ENCODE results near the gene DECR2.
"Not testable (repeated sequence)": the region's sequence is repeated elsewhere in the genome, so short reads cannot be mapped to it uniquely, and the experiment has no call there.

The DECR2 gene

DNA sequence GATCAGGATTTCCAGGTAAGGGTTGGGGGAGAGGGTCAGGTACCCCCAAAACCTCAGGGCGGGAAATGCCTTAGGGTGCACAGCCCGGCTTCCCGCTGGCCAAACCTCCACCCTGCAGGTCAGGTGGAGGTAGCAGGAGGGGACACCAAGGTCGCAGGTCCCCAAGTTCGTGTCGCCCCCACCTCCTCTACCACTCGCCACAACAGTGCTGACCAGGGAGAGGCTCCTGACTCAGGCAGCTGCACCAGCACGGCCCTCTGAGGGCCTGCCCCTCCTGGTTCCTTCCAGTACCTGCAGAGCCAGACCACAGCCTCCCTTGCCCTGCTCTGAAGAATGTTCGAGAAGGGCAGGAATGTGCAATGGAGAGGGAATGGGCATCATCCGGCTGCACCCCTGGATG is 35.2 kb upstream of the DECR2 start:
- in situ Hi-C loops (cut with HindIII; ENCODE audit: low sequenced_read_pairs) = no loop called here

DNA sequence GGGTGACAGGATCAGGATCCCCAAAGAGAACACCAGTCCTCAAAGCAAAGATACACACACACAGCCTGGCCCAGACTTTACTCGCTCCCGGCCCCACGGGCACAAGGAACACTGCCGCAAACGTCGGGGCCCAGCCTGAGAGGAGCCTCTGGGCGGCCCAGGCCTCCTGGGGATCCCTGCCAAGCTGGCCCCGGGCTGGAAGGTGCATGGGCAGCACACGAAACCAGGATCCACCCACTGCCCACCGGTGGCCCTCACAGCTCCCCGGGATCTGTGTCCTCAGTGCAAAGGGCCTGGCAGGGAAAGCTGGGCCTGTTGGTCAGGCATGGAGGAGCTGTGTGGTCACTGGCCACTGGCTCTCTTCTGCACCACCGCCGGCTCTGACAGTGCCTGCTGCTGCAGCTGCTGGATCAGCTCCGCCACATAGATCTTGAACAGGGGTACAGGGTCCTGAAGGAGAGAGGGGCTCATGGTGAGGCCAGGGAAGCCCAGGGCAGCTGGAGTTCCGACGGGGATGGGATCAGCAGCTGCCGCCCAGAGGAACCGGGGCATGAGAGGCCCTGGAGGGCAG is 34.3 kb upstream of the DECR2 start:
- in situ Hi-C loops (cut with HindIII; ENCODE audit: low sequenced_read_pairs) = no loop called here

DNA sequence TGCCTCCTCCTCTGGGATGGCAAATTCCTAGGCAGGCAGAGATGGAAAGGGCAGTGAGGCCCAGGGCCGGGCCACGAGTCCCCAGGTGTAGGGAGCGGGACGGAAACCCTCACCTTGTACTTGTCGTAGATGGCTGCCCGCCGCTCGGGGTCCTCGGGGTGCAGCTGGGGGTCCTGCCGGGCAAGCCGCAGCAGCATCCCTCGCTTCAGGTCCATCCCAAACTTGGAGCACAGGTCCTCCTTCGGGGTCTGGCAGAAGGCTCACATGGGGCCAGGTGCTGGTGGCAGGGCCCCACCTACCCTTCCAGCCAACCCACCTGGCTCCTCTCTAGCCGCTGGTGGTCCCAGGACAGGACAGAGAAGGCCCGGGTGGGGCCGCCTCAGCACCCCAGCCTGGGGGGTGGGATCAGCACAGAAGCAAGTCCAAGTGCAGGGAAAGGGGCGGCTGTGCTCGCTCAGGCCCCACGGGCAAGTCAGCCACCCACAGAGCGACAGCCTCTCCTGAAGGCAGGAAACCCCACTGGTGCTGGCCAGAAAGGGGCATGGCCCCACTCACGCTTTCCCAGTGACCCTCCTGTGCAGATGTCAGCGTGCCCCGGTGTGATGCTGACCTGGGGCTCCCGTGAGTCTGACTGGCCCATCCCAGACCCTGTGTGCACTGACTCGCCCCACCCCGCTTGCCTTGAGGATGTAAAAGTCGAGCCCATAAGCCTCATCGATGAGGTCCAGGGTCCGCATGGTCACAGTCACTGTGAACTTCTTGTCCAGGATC is 33.1 kb upstream of the DECR2 start:
- in situ Hi-C loops (cut with HindIII; ENCODE audit: low sequenced_read_pairs) = no loop called here

DNA sequence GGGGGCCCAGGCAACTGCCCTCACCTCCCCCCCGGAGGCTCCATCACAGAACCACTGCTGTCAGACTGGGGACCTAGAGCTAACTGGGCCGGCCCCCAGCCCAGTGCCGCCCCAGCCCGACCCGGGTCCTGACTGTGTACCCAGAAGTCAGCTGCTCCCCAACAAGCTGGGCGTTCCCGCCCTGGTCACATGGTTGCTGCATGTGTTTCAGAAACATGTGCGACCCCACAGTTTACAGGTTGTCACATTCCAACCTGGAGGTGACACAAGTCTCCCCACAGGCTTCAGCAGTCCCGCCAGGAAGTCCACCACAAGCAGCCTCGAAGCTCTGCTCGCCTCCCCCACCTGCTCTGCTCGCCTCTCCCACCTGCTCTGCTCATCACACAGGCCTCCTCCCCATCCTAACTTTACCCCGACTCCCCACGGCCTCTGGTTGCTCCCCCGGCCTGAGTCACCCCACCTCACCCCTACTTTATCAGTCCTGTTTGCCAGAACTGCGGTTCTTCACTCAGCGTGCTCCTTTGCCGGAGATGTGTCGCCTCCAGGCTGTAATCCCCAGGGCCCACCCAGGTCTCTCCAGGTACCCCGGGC is 32.3 kb upstream of the DECR2 start:
- in situ Hi-C loops (cut with HindIII; ENCODE audit: low sequenced_read_pairs) = no loop called here

DNA sequence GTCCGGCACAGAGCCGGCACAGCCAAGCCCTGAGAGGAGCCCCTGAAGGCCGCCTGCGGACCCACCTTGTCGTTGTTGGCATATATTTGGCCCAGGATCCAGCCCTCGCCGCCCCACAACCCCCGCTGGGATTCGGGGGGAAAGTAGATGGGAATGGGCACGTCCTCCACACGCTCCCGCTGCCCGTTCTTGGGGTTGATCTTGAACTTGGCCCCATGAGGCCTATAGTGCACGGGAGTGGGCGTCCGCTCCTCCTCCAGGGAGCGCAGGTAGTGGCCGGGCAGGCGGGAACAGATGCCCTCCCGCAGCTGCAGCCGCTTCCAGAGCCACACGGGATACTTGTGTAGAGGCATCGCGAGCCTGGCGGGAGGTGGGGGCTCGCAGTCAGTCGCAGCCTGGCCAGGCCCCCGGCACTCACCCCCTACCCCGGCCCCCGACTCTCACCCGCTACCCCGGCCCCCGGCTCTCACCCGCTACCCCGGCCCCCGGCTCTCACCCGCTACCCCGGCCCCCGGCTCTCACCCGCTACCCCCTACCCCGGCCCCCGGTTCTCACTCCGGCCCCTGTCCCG is 31.7 kb upstream of the DECR2 start:
- in situ Hi-C loops (cut with HindIII; ENCODE audit: low sequenced_read_pairs) = no loop called here

DNA sequence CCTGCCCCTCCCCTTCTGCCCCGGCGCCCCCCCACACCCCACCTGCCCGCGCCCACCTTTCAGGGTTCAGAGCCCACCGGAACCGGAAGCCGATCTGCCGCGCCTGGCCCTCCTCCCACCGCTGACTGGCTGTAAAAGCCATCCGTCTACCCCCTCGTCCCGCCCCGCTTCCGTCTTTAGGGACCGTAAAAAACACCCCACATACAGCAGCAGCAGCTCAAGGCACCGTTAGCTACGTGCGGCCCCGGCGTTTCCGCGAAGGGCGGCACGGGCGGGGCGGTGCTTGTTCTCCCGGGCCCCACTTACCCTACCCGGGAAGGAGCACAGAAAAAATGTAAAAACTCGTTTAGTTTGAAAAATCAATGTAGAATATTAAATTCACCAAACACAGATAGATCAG is 31.2 kb upstream of the DECR2 start, which contains the start of gene MRPL28:
Gene MRPL28, minus strand, starts transcription at position 96 of the 400 bp plus-strand sequence. CDS start 320 bp downstream, outside the sequence.
- in situ Hi-C loops (cut with HindIII; ENCODE audit: low sequenced_read_pairs) = no loop called here

DNA sequence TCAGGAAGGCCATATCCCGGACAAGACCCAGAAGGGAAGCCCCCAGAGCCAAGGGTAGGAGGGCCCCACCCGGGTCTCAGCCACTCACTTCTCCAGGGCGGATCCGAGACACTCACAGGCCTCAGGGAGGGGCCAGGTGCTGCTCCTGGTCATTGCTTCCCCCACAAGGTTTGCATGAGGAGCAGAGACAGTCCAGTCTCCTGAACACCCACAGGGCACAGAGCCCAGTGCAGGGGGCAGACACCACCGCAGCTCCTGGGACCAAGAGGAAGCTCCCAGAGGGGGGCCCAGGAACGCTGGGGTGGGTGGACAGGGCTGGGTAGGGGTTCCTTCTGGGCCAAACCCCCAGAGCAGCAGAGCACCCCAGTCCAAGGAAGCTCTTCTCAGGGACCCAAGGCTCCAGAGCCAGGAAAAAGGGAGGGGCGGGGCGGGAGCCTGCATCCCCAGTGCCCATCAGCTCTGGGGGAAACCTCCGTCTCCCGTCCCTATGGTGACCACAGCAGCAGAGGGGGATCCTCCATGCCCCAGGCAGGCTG is 30.6 kb upstream of the DECR2 start:
- in situ Hi-C loops (cut with HindIII; ENCODE audit: low sequenced_read_pairs) = no loop called here

DNA sequence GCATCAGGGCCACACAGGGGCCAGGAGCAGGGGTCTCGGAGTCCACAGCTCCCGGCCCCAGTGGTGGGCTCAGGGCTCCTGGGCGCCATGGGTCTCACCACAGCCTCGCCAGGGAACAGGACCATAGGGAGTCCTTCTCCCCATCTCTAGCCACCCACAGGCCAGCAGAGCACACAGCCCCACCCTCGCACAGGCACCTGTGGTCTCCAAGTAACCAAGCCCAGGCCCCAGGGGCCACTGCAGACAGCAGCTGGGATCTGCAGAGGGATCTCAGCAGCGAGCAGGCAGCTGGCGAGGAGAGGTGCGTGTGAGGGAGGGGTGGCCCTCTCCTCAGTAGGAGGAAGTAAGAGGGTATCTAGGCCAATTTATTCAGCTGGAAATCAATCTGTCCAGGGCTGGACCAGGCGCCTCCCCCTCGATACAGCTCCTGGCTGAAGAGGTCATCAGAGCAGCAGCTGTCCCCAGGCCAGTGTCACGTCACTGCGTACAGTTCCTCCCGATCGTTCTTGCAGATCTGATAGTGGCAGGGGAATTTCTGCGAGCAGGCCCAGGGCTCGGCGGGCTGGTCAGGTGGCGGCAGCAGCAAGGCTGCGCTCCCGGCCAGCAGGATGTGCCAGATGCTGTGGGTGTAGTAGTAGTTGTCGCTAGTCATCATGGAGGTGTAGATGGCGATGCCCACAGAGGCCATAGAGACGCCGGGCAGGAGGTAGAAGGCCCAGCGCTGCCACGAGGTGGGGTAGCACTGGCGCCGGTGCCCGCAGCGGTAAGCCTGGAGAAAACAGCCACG is 30.0 kb upstream of the DECR2 start:
- in situ Hi-C loops (cut with HindIII; ENCODE audit: low sequenced_read_pairs) = no loop called here

DNA sequence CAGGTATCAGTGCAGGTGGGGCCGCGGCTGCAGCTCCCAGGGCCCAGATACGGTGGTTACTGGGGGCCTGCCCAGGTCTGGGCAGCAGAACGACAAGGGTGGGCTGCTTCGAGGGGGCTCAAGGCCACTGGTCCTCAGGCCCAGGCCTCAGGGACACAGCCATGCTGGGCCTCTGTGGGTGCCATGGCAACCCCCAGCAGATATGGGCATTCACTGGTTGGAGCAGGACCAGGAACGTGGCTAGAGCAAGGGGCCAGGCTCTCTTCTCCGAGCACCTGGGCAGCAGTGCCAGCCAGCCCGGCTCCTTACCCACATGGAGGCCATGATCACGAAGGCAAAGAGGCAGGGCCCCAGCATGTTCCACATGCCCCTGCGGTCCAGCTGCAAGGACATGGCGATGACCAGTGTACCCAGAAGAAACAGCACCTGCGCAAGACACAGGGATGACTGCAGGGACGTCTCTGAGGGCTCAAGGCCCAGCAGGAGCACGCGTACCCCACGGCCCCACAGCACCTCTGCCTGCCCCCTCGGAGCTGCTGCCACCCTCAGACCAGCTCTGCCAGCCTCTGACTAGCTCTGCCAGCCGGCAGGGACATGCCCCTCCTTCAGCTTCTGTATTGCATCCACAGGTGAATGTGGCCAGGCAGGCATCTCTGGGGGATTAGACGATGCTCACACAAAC is 29.2 kb upstream of the DECR2 start:
- in situ Hi-C loops (cut with HindIII; ENCODE audit: low sequenced_read_pairs) = no loop called here

DNA sequence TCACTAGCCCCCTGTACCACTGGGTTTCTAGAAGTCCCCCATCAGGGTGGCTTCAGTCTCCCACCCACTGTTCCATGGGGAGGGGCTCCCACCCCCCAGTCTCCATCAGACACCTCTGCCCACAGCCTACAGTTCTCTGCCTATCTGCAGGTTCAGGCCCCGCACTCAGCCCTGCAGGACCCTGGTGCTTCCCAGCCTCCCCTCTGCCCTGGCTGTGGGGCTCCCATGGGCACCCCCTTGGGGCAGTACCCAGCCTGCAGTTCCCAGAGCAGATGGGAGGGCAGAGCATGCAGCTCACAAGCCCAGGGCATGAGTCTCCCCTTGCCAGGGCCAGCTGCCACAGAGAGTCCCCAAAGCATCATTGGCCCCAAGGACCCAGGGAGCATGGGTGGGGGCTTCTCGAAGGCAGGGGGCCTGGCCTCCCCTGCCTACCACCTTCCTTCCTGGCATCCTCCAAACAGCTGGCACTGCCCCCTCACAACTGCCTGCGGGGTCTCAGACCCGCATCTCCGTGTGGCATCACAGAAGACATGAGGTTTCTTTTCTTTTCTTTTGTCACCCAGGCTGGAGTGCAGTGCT is 28.6 kb upstream of the DECR2 start:
- in situ Hi-C loops (cut with HindIII; ENCODE audit: low sequenced_read_pairs) = no loop called here

DNA sequence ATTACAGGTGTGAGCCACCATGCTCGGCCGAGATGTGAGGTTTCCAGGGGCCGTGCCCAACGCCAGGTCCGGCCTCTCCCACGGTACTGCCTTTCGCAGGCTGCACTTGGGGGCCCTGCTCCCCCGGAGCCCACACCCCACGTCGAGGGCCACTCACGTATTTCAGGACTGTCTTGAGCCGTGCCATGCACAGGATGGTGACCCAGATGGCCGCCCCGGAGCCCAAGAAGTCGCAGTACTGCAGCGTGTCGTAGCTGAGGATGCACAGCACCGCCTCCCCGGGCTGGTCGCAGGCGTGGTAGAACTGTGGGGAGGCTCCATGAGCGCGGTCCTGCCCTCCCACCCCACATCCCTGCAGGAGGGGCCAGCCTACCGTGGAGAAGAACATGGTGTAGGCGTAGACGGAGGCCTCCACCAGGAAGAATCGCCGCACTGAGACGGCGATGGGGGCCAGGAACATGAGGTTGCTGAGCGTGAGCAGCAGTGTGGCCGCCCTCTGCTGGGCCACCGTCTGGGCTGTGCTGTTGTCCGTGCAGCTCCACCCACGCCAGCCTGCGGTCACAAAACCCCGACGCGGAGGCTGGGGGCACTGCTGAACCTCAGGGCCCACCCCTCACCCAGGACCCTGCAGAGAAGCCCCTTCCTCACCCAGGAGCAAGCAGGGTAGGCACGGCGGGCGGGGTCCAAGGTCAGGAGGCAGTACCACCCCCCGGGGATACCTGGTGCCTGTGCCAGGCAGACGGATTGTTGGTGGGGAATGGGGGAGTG is 27.7 kb upstream of the DECR2 start:
- in situ Hi-C loops (cut with HindIII; ENCODE audit: low sequenced_read_pairs) = no loop called here

DNA sequence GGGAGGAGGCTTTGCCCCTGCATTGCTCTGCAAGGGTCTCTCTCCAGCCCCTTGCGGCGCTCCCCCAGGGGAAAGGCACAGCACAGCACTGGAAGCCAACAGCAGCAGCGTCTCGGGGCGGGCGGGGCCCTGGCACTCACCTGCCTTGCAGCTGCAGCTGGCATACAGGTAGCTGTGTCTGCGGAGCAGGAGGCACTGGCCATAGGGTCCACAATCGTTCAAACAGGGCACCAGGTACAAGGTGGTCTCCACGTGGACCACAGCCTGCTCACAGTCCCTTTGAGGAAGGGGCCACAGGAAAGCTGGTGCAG is 27.1 kb upstream of the DECR2 start:
- in situ Hi-C loops (cut with HindIII; ENCODE audit: low sequenced_read_pairs) = no loop called here

DNA sequence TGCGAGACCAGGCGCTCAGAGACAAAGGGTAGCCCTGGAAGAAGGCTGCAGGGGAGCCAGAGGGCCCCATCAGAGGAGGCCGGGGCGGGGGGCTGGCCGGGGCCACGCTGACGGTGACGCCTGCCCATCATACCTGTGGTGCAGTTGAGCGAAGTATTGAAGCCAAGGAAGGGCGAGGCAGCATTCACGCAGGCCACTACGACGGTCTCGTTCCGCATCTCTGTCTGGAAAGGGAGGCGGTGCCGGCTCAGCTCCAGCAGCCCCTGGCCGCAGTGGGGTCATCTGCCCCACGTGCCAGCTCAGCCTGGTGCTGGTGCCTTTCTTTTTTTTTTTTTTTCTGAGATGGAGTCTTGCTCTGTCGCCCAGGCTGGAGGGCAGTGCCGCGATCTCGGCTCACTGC is 26.5 kb upstream of the DECR2 start:
- in situ Hi-C loops (cut with HindIII; ENCODE audit: low sequenced_read_pairs) = no loop called here

DNA sequence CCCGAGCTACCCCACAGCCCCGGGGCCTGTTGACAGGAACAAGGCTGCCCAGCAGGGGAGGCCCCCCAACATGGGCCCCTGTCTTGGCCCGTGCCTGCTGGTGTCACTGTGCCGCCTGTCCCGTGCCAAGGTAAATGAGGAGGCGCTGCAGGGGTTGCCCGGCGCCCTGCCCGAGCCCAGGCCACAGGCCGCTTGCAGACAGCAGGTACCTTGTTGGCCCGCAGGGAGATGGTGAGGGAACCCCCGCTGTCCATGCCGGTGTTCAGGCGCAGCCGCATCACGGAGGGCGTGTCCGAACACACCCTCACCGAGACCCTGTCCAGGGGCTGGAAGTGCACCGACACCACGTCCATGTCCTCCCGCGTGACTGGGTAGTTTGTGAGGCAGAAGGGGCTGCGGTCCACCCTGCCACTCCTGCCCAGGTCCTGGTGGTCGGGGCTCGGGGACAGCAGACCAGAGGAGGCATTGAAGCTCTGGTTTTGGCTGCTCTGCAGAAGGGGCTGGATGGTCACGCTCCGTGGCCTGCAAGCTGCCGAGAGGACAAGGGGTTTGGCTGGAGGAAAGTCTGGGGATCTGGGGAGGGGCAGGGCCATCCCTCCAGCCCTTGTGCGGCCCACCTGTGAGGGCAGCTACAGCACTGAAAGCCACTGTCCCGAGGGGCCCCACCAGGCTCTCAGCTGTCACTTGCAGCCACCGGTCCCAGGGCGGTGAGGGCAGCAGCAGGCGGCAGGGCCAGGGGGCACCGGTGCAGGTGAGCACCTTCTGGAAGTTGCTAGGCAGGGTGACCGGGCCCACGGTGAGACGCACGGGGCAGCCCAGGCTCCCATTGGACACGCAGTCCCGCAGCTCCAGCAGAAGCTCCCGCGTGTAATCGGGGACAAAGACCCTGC is 25.5 kb upstream of the DECR2 start:
- in situ Hi-C loops (cut with HindIII; ENCODE audit: low sequenced_read_pairs) = no loop called here

DNA sequence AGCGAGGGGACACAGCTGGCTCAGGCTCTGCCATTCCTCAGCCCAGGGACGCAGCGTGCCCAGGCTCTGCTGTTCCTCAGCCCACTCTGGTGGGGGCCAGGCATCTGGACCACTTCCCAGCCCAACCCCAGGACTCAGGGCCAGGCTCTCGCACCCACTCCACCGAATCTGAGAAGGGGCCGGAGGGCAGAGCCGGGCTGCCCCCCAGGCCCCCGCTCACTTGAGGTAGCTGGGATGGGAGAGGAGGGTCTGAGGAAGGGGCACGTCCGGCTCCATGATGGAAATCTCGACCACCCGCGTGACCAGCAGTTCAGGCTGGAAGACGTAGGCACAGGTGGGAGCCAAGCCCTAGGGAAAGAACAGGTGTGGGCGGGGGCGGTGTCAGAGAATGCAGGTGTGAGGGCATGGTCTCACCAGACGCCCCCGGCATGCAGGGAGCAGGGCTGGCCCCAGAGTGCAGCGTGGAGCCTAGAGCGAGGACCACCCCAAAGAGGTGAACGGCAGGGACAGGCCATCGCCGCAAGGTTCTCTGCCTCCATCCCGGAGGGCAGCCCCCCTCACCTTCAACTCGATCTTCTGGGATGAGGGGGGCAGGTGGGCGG is 24.8 kb upstream of the DECR2 start:
- in situ Hi-C loops (cut with HindIII; ENCODE audit: low sequenced_read_pairs) = no loop called here

DNA sequence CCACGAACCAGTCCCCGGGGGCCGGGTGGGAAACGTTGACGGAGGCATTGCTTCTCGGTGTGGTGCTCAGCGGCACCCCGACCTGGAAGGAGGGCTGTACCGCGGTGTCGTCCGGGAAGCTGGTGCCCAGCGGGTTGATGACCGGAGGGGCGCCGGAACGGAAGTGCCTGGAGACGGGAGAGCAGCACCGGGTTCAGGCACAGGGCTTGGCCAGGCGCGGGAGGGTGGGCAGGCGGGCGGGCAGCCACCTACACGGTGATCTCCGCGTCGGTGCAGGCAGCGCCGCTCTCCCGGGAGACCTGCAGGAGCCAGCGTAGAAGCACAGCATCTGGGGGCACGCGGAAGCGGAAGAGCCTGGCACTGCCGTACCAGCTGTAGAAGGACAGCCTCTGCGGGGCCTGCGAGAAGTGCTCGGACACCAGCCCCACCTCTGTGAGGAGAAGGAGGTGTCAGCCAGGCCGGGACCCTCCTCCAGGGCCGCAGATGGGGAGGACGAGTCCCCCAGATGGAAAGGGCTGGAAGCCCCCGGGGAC is 24.2 kb upstream of the DECR2 start:
- in situ Hi-C loops (cut with HindIII; ENCODE audit: low sequenced_read_pairs) = no loop called here

DNA sequence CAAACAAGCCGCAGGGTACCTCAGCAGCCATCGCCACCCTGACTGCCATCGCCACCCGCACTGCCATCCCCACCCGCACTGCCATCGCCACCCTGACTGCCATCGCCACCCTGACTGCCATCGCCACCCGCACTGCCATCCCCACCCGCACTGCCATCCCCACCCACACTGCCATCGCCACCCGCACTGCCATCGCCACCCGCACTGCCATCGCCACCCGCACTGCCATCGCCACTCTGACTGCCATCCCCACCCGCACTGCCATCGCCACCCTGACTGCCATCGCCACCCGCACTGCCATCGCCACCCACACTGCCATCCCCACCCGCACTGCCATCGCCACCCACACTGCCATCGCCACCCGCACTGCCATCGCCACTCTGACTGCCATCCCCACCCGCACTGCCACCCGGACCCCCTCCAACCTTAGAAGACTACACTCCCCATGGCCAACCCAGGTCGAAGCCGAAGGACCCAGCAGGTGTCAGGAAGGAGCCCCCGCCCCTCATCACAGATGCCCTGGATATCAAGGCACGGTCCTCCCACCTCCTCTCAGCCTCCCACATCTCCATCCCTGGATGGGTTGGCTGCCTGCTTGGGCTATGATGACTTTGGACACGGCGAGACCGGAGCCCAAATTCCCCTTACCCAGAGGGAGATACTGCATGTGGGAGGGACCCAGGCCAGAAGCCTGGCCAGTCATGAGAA is 23.4 kb upstream of the DECR2 start:
- in situ Hi-C loops (cut with HindIII; ENCODE audit: low sequenced_read_pairs) = not testable (repeated sequence)

All from DLD1 (cell line).